PFSK-1 (cell line): ENCODE results near the gene TMEM205.

ENCODE experiments used
- FOXP2 ChIP-seq: optimal IDR thresholded peaks from 2 replicates; pipeline ENCODE3; 2011; ENCODE audit warnings: borderline replicate concordance, control low read depth, inconsistent platforms; ENCODE audit not compliant: insufficient read depth; ENCODE audit errors: extremely low read length, extremely low read depth
- POLR2AphosphoS5 ChIP-seq: IDR thresholded peaks from 2 replicates; pipeline ENCODE4 v1.6.1; 2012; ENCODE audit warnings: low read depth, mild to moderate bottlenecking, control low read depth, low read length, moderate library complexity
- REST ChIP-seq, 2 experiments: IDR thresholded peaks; 2 replicates each; pipeline versions ENCODE4 v1.6.1 to v1.8.0; 2011 to 2012; ENCODE audit warnings: low read depth in 2 of 2, low read length in 2 of 2, control low read depth in 1 of 2, inconsistent platforms in 1 of 2, mild to moderate bottlenecking in 1 of 2, moderate library complexity in 1 of 2; ENCODE audit not compliant: insufficient read depth in 1 of 2
- SIN3A ChIP-seq: IDR thresholded peaks from 2 replicates; pipeline ENCODE4 v1.6.1; 2012; ENCODE audit warnings: mild to moderate bottlenecking, low read length, moderate library complexity, borderline replicate concordance; ENCODE audit not compliant: insufficient read depth
- TAF1 ChIP-seq: IDR thresholded peaks from 2 replicates; pipeline ENCODE4 v1.6.1; 2012; ENCODE audit warnings: low read length, control low read depth, borderline replicate concordance; ENCODE audit not compliant: insufficient read depth

The TMEM205 gene

GRCh38 chr19:11323601-11324078 is 22.4 kb downstream of the TMEM205 start:
- TF ChIP-seq TAF1 (no peak), REST (IDR thresholded peaks at IDR 0.05; ENCODE audit: insufficient read depth in 1 of 2, low read depth in 2 of 2, low read length in 2 of 2) (no peak), FOXP2 (no peak), SIN3A (no peak), POLR2AphosphoS5 (no peak)

- TF ChIP-seq SIN3A (no peak), TAF1 (no peak), REST (IDR thresholded peaks at IDR 0.05; ENCODE audit: insufficient read depth in 1 of 2, low read depth in 2 of 2, low read length in 2 of 2) (no peak), POLR2AphosphoS5 (no peak), FOXP2 (no peak)
Observed at GRCh38 chr19:11322269-11323024, 23.6 kb downstream of the TMEM205 start.

- no peak for TF ChIP-seq TAF1
- TF ChIP-seq REST (IDR thresholded peaks at IDR 0.05; ENCODE audit: insufficient read depth in 1 of 2, low read depth in 2 of 2, low read length in 2 of 2), result no peak
- TF ChIP-seq SIN3A, result no peak
- no peak for TF ChIP-seq POLR2AphosphoS5
- no peak for TF ChIP-seq FOXP2
Observed at GRCh38 chr19:11321191-11322126, 24.6 kb downstream of the TMEM205 start.

- no peak for TF ChIP-seq FOXP2
- TF ChIP-seq POLR2AphosphoS5, result no peak
- TF ChIP-seq TAF1, result no peak
- TF ChIP-seq SIN3A, result no peak
- no peak for TF ChIP-seq REST (IDR thresholded peaks at IDR 0.05; ENCODE audit: insufficient read depth in 1 of 2, low read depth in 2 of 2, low read length in 2 of 2)
Observed at GRCh38 chr19:11306337-11306736, 39.7 kb downstream of the TMEM205 start.
